Stomach (tissue), 9 donors: ENCODE measurements around the gene IFI6. TPM values are rescaled to one million over a fixed set of nuclear protein-coding genes. Genes with fewer than 3 reads are reported as not detected.

Experiments
- DNase-seq, 2 donors: peaks; one replicate each; pipeline versions ENCODE4 v3.0.0 to v3.0.0-alpha.2; 2013 to 2019
- H3K27ac ChIP-seq, 5 donors: fragments of 200-600 bp in 4 of 5; sonication (generic) in 4 of 5; one replicate each; pipeline ENCODE4 v1.5.1; 2013 to 2019; ENCODE audit warnings: mild to moderate bottlenecking in 1 of 5, moderate library complexity in 1 of 5
- H3K27me3 ChIP-seq, 3 donors: fragments of 200-600 bp; sonication (generic); one replicate each; pipeline ENCODE4 v1.5.1; 2017 to 2019; ENCODE audit warnings: mixed run types in 1 of 3
- H3K36me3 ChIP-seq, 4 donors: fragments of 200-600 bp; sonication (generic); 1 replicate in 3 of 4; 2 replicates in 1 of 4; pipeline ENCODE4 v1.5.1; 2016 to 2019
- H3K4me1 ChIP-seq, 4 donors: fragments of 200-600 bp; sonication (generic); one replicate each; pipeline ENCODE4 v1.5.1; 2016 to 2019
- H3K4me3 ChIP-seq, 4 donors: fragments of 200-600 bp; sonication (generic) in 3 of 4; one replicate each; pipeline ENCODE4 v1.5.1; 2016 to 2019; ENCODE audit warnings: mild to moderate bottlenecking in 1 of 4
- H3K9me3 ChIP-seq, 4 donors: fragments of 200-600 bp; sonication (generic); one replicate each; pipeline ENCODE4 v1.5.1; 2016 to 2019
- CTCF ChIP-seq, 7 experiments: fragments of 450-650 bp in 4 of 7; fragments of 200-600 bp in 3 of 7; sonication (generic) in 3 of 7; IDR thresholded peaks; one replicate each; pipeline ENCODE4 v1.5.1; 2016 to 2019; ENCODE audit warnings: antibody characterized with exemption in 7 of 7, control low read depth in 2 of 7, mild to moderate bottlenecking in 1 of 7
- EP300 ChIP-seq: sonication (generic); formaldehyde crosslinking; IDR thresholded peaks from one replicate; pipeline ENCODE4 v1.6.1; 2017; ENCODE audit warnings: antibody characterized with exemption
- POLR2A ChIP-seq, 4 donors: fragments of 450-650 bp; IDR thresholded peaks; one replicate each; pipeline ENCODE4 v1.6.1; 2016; ENCODE audit warnings: antibody characterized with exemption in 4 of 4, control low read depth in 2 of 4, mild to moderate bottlenecking in 1 of 4, moderate library complexity in 1 of 4
- POLR2AphosphoS5 ChIP-seq, 3 donors: sonication (generic); formaldehyde crosslinking; IDR thresholded peaks; one replicate each; pipeline ENCODE4 v1.6.1; 2016; ENCODE audit warnings: antibody characterized with exemption in 3 of 3
- WGBS, 5 donors: extraction: QIAGEN DNeasy Blood & Tissue Kit in 3 of 5; methylation state at CpG; one replicate each; pipeline versions ENCODE4 v1.1.5 to v1.1.7; 2013 to 2018; 5-methylcytosine and 5-hydroxymethylcytosine counted together
- intact Hi-C: fragments of 100-400 bp; cut with DNase I; formaldehyde crosslinking; loops from one replicate; pipeline ENCODE4 v1.15.1; 2023; ENCODE audit warnings: low total_unique reads
- polyA plus RNA-seq, 3 donors: library from polyadenylated mRNA; stranded (reverse); fragments of 200-250 nt; gene quantifications; one replicate each; pipeline ENCODE4 v1.2.3, GENCODE V29; 2013
- total RNA-seq, 5 donors: library from RNA; depleted of rRNA; stranded (reverse); fragments of >200 nt; gene quantifications; one replicate each; pipeline versions ENCODE4 v1.1.0 to v1.2.3, GENCODE V29; 2014 to 2016
- donor health status: healthy with polysubstance abuse.
- donor health status: Bipolar disorder and iron deficiency.
- donor health status: healthy.

IFI6 gene
- total and polyA plus RNA-seq, 8 donors = 6.1 to 95.2 (median 40.0) TPM; not detected in 1

DNA sequence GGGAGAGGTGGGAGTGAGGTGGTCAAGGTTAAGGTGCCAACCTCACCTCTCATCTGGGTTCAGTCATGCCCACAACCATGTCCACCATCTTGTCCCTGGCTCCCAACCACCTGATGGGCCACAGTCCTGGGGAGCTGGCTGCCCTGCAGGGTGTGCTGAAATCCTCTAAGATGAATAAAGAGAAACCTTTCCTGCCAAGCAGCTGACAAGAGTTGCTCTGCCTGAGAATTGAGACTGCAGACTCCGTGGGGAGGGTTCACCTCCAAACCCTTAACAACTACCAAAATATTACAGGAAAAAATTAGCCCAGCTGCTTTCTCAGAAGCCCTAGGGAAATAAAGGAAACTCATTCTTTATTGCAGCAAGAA lies 21.8 kb downstream of the IFI6 start:
- no peak for TF ChIP-seq POLR2A (IDR thresholded peaks at IDR 0.05)
- TF ChIP-seq CTCF (IDR thresholded peaks at IDR 0.05) = no peak
- no peak for TF ChIP-seq POLR2AphosphoS5 (IDR thresholded peaks at IDR 0.05)
- TF ChIP-seq EP300 = no peak
- Histone ChIP-seq H3K27ac (peak overlapping the region in 1 of 5 donors; percentile 53), H3K27me3 (no peaks in the 10 kb centered on the region), H3K36me3 (no peaks in the 10 kb centered on the region), H3K9me3 (no peaks in the 10 kb centered on the region), H3K4me3 (no peak overlapping the region), H3K4me1 (peaks cover 0 to 22% (median 3%) of the 10 kb centered on the region in 4 donors)
- no peak for DNase-seq
- WGBS, 5 donors = 63 to 95% (median 78%) methylated on average over 1 of the region's 1 CpG
- intact Hi-C loops = no loop called here

DNA sequence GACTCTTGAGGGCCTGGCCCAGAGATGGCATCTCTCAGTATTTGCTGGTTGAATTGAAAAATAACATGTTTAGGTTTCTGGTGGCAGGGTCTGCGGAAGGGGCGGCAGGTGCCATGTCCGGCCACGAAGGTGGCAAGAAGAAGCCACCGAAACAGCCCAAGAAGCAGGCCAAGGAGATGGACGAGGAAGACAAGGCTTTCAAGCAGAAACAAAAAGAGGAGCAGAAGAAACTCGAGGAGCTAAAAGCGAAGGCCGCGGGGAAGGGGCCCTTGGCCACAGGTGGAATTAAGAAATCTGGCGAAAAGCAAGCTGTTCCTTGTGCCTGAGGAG lies 22.7 kb downstream of the IFI6 start:
- H3K36me3 ChIP-seq = no peaks in the 10 kb centered on the region
- TF ChIP-seq POLR2A (IDR thresholded peaks at IDR 0.05) = no peak
- TF ChIP-seq CTCF (IDR thresholded peaks at IDR 0.05) = no peak
- no peak for TF ChIP-seq POLR2AphosphoS5 (IDR thresholded peaks at IDR 0.05)
- TF ChIP-seq EP300 = no peak
- H3K9me3 ChIP-seq = no peaks in the 10 kb centered on the region
- no peaks in the 10 kb centered on the region for H3K27me3 ChIP-seq
- intact Hi-C loops = no loop called here
- H3K27ac ChIP-seq = no peak overlapping the region
- WGBS, 5 donors = 88 to 98% (median 92%) methylated on average over 11 of the region's 11 CpGs
- H3K4me3 ChIP-seq = no peak overlapping the region
- DNase-seq = no peak
- H3K4me1 ChIP-seq = peaks cover 0 to 21% (median 3%) of the 10 kb centered on the region in 4 donors

DNA sequence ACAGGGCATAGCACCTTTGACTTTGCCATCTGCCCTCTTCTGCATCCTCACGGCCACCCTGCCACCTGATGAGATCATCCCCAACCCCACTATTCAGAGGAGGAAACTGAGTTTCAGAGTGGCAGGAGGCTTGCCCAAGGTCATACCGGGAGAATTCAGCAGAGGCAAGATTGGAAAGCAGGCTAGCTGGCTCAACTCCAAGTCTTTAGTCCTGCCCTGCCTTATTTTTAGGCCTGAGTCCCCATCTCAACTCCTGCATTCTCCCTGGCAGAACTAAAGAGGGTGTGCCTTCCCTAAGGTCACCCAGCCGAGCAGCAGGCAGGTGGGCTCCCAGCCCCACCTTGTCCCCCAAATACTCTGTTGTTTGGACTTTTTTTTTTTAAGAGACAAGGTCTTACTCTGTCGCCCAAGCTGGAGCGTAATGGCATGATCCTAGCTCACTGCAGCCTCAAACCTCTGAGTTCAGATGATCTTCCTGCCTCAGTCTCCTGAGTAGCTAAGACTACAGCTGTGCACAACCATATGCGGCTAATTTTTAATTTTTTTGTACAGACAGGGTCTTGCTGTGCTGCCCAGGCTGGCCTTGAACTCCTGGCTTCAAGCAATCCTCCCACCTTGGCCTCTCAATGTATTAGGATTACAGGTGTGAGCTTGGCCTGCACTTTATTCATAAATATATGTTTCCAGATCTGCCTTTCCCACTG lies 23.2 kb downstream of the IFI6 start:
- H3K27me3 ChIP-seq = no peaks in the 10 kb centered on the region
- H3K9me3 ChIP-seq = no peaks in the 10 kb centered on the region
- H3K4me1 ChIP-seq = peaks cover 0 to 26% (median 5%) of the 10 kb centered on the region in 4 donors
- no peak overlapping the region for H3K27ac ChIP-seq
- intact Hi-C loops = no loop called here
- H3K36me3 ChIP-seq = no peaks in the 10 kb centered on the region
- no peak for DNase-seq
- H3K4me3 ChIP-seq = no peak overlapping the region
- TF ChIP-seq POLR2A (IDR thresholded peaks at IDR 0.05) (no peak), CTCF (IDR thresholded peaks at IDR 0.05) (no peak), POLR2AphosphoS5 (IDR thresholded peaks at IDR 0.05) (no peak), EP300 (no peak)
- WGBS, 5 donors = 64 to 71% (median 69%) methylated on average over 6 of the region's 6 CpGs

DNA sequence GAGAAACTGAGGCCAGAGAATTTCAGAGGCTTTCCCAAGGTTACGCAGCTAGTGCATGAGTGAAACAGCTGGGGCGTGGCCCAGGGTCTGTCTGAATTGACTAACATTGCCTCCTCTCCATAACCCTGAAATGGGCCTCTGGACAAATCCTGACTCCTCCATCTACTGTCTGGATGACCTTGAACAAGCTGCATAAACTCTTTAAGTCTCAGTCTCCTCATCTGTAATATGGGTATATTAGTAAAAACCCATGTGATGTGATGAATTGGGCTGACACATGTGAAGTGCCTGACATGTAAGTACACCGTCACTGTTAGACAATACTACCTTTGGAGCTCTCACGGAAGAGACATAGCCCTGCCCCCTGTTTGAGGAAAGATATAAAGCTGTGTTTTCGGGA lies 24.7 kb downstream of the IFI6 start:
- no peak for DNase-seq
- no peaks in the 10 kb centered on the region for H3K9me3 ChIP-seq
- intact Hi-C loops = no loop called here
- no peaks in the 10 kb centered on the region for H3K36me3 ChIP-seq
- no peak overlapping the region for H3K4me3 ChIP-seq
- TF ChIP-seq POLR2A (IDR thresholded peaks at IDR 0.05) (no peak), EP300 (no peak), CTCF (IDR thresholded peaks at IDR 0.05) (no peak), POLR2AphosphoS5 (IDR thresholded peaks at IDR 0.05) (no peak)
- 93 to 98% (median 94%) methylated on average over 5 of the region's 5 CpGs for WGBS, 5 donors
- no peaks in the 10 kb centered on the region for H3K27me3 ChIP-seq
- H3K4me1 ChIP-seq = peaks cover 0 to 28% (median 6%) of the 10 kb centered on the region in 4 donors
- H3K27ac ChIP-seq = no peak overlapping the region
